Neural cell (in vitro differentiated cells): ENCODE measurements around the gene PTCSC3. TPM values are rescaled to one million over a fixed set of nuclear protein-coding genes. Genes with fewer than 3 reads are reported as not detected.

ENCODE experiments used
- H2AFZ ChIP-seq: fragments of 200-600, 300-800 bp; sonication (generic), shearing (Covaris generic); 2 replicates; pipeline ENCODE4 v1.6.0; 2014; ENCODE audit warnings: low read depth, mild to moderate bottlenecking, antibody characterized with exemption, low read length, moderate library complexity
- H3F3A ChIP-seq: fragments of 200-600 bp; shearing (Covaris generic); 2 replicates; pipeline ENCODE4 v1.6.1; 2016; ENCODE audit warnings: mild to moderate bottlenecking, moderate library complexity, mixed read lengths, antibody characterized with exemption, low read length; ENCODE audit not compliant: insufficient read depth, poor library complexity, severe bottlenecking
- H3K27ac ChIP-seq: fragments of 200-600, 300-800 bp; sonication (generic), shearing (Covaris generic); 2 replicates; pipeline ENCODE4 v1.5.1; 2014; ENCODE audit warnings: mild to moderate bottlenecking, low read length, moderate library complexity
- H3K27me3 ChIP-seq: fragments of 300-800, 200-600 bp; sonication (generic), shearing (Covaris generic); 2 replicates; pipeline ENCODE4 v1.6.0; 2014; ENCODE audit warnings: mild to moderate bottlenecking, low read depth, low read length, moderate library complexity; ENCODE audit not compliant: insufficient read depth
- H3K36me3 ChIP-seq: fragments of 300-800, 200-600 bp; sonication (generic), shearing (Covaris generic); 2 replicates; pipeline ENCODE4 v1.5.1; 2014; ENCODE audit warnings: mild to moderate bottlenecking, antibody characterized with exemption, low read length, moderate library complexity; ENCODE audit not compliant: insufficient read depth
- H3K4me2 ChIP-seq: fragments of 300-800, 200-600 bp; sonication (generic), shearing (Covaris generic); 2 replicates; pipeline ENCODE4 v1.6.0; 2014; ENCODE audit warnings: mild to moderate bottlenecking, low read length
- H3K4me3 ChIP-seq: fragments of 300-800, 200-600 bp; sonication (generic), shearing (Covaris generic); 2 replicates; pipeline ENCODE4 v1.5.1; 2014; ENCODE audit warnings: mild to moderate bottlenecking, low read length, moderate library complexity
- H3K79me2 ChIP-seq: fragments of 200-600 bp; shearing (Covaris generic); replicated peaks from 2 replicates; pipeline ENCODE4 v1.6.0; 2014; ENCODE audit warnings: mild to moderate bottlenecking, low read length, moderate library complexity; ENCODE audit not compliant: insufficient read depth
- H3K9ac ChIP-seq: fragments of 300-800, 200-600 bp; sonication (generic), shearing (Covaris generic); 2 replicates; pipeline ENCODE4 v1.6.1; 2016; ENCODE audit warnings: mild to moderate bottlenecking, low read length, mixed read lengths
- H3K9me2 ChIP-seq: fragments of 200-600 bp; shearing (Covaris generic); 2 replicates; pipeline ENCODE4 v1.6.1; 2016; ENCODE audit warnings: mild to moderate bottlenecking, low read length, mixed read lengths; ENCODE audit not compliant: insufficient read depth
- H3K9me3 ChIP-seq: fragments of 200-600, 300-800 bp; sonication (generic), shearing (Covaris generic); 2 replicates; pipeline ENCODE4 v1.6.1; 2016; ENCODE audit warnings: mild to moderate bottlenecking, mixed run types, low read length, moderate library complexity, mixed read lengths
- H4K20me1 ChIP-seq: fragments of 200-600 bp; shearing (Covaris generic); 2 replicates; pipeline ENCODE4 v1.6.1; 2016; ENCODE audit warnings: mild to moderate bottlenecking, mixed run types; ENCODE audit not compliant: insufficient read depth
- CTCF ChIP-seq: fragments of 450-650 bp; IDR thresholded peaks from 2 replicates; pipeline ENCODE4 v1.5.1; 2014; ENCODE audit warnings: antibody characterized with exemption, mild to moderate bottlenecking, moderate library complexity; ENCODE audit not compliant: poor library complexity, severe bottlenecking
- EP300 ChIP-seq: fragments of 450-650 bp; conservative IDR thresholded peaks from 2 replicates; pipeline ENCODE4 v1.6.1; 2014; ENCODE audit warnings: antibody characterized with exemption, mild to moderate bottlenecking, moderate library complexity; ENCODE audit not compliant: poor library complexity, severe bottlenecking
- EZH2 ChIP-seq: fragments of 200-600, 300-800 bp; shearing (Covaris generic), sonication (generic); IDR thresholded peaks from 2 replicates; pipeline ENCODE4 v1.6.1; 2014; ENCODE audit warnings: antibody characterized with exemption, low read length, borderline replicate concordance, mild to moderate bottlenecking; ENCODE audit not compliant: insufficient read depth, poor library complexity, severe bottlenecking
- MXI1 ChIP-seq: fragments of 450-650 bp; conservative IDR thresholded peaks from 2 replicates; pipeline ENCODE4 v1.6.1; 2014; ENCODE audit warnings: antibody characterized with exemption, mild to moderate bottlenecking; ENCODE audit not compliant: poor library complexity, severe bottlenecking
- POLR2AphosphoS5 ChIP-seq: IDR thresholded peaks from 2 replicates; pipeline ENCODE4 v1.6.1; 2012
- RAD21 ChIP-seq: fragments of 450-650 bp; conservative IDR thresholded peaks from 2 replicates; pipeline ENCODE4 v1.6.1; 2014; ENCODE audit warnings: antibody characterized with exemption, mild to moderate bottlenecking, moderate library complexity
- REST ChIP-seq: IDR thresholded peaks from 2 replicates; pipeline ENCODE4 v1.6.1; 2012; ENCODE audit warnings: borderline replicate concordance
- SMC3 ChIP-seq: fragments of 450-650 bp; conservative IDR thresholded peaks from 2 replicates; pipeline ENCODE4 v1.6.1; 2014; ENCODE audit warnings: antibody characterized with exemption, mild to moderate bottlenecking, moderate library complexity; ENCODE audit not compliant: poor library complexity
- TAF1 ChIP-seq: IDR thresholded peaks from 2 replicates; pipeline ENCODE4 v1.6.1; 2012; ENCODE audit warnings: low read depth
- polyA plus RNA-seq: library from polyadenylated mRNA; depleted of rRNA; stranded (reverse); fragments of >200 nt; gene quantifications from 2 replicates; pipeline ENCODE4 v1.2.3, GENCODE V29; 2014

PTCSC3 gene
- polyA plus RNA-seq, 1 donor from 2014 or later: not detected

- no peak for TF ChIP-seq SMC3
- no peak for TF ChIP-seq CTCF
- no peak for TF ChIP-seq TAF1
- no peak for TF ChIP-seq EP300
- TF ChIP-seq POLR2AphosphoS5: no peak
- no peak for TF ChIP-seq EZH2
- no peak for TF ChIP-seq RAD21
- no peak for TF ChIP-seq MXI1
- no peak for TF ChIP-seq REST
- Histone ChIP-seq H2AFZ (no peak overlapping the region), H3K27me3 (no peaks in the 10 kb centered on the region), H3K9me2 (no peaks in the 10 kb centered on the region), H3F3A (no peaks in the 10 kb centered on the region), H3K27ac (no peak overlapping the region), H3K4me3 (no peak overlapping the region), H3K79me2 (no peaks in the 10 kb centered on the region), H3K9me3 (no peaks in the 10 kb centered on the region), H4K20me1 (no peaks in the 10 kb centered on the region), H3K36me3 (no peaks in the 10 kb centered on the region), H3K4me2 (no peak overlapping the region), H3K9ac (no peak overlapping the region)
Measured at GRCh38 chr14:36212987-36213386, 36.5 kb upstream of the PTCSC3 start.

- Histone ChIP-seq H3K9ac (no peak overlapping the region), H3K4me2 (no peak overlapping the region), H3K36me3 (no peaks in the 10 kb centered on the region), H3K27me3 (no peaks in the 10 kb centered on the region), H2AFZ (no peak overlapping the region), H3K27ac (no peak overlapping the region), H3K9me2 (no peaks in the 10 kb centered on the region), H3K9me3 (no peaks in the 10 kb centered on the region), H3K4me3 (no peak overlapping the region), H4K20me1 (no peaks in the 10 kb centered on the region), H3F3A (no peaks in the 10 kb centered on the region), H3K79me2 (no peaks in the 10 kb centered on the region)
- no peak for TF ChIP-seq SMC3
Measured at GRCh38 chr14:36212577-36212976, 36.1 kb upstream of the PTCSC3 start.

- Histone ChIP-seq H4K20me1 (no peaks in the 10 kb centered on the region), H3K9me3 (no peaks in the 10 kb centered on the region), H3K79me2 (no peaks in the 10 kb centered on the region), H3K9ac (no peak overlapping the region), H3K27me3 (no peaks in the 10 kb centered on the region), H3K27ac (no peak overlapping the region), H3K9me2 (no peaks in the 10 kb centered on the region), H2AFZ (no peak overlapping the region), H3F3A (no peaks in the 10 kb centered on the region), H3K4me2 (no peak overlapping the region), H3K4me3 (no peak overlapping the region), H3K36me3 (no peaks in the 10 kb centered on the region)
- TF ChIP-seq POLR2AphosphoS5: no peak
- no peak for TF ChIP-seq REST
- TF ChIP-seq RAD21: no peak
- TF ChIP-seq EP300: no peak
- no peak for TF ChIP-seq EZH2
- no peak for TF ChIP-seq SMC3
- TF ChIP-seq TAF1: no peak
- no peak for TF ChIP-seq MXI1
- TF ChIP-seq CTCF: no peak
Measured at GRCh38 chr14:36208690-36209278, 32.3 kb upstream of the PTCSC3 start.
